Esophagus muscularis mucosa (tissue), 4 donors: Measurements from ENCODE around the gene INHBB. TPM values are rescaled to one million over a fixed set of nuclear protein-coding genes. Genes with fewer than 3 reads are reported as not detected.

Source experiments
- DNase-seq: peaks from one replicate; pipeline ENCODE4 v3.0.0-alpha.2; 2017; ENCODE audit errors: extremely low spot score
- H3K27ac ChIP-seq, 4 donors: fragments of 200-600 bp; sonication (generic); replicated peaks in 1 of 4; 1 replicate in 3 of 4; 2 replicates in 1 of 4; pipeline ENCODE4 v1.5.1; 2016 to 2019; ENCODE audit warnings: mild to moderate bottlenecking in 1 of 4
- H3K27me3 ChIP-seq, 4 donors: fragments of 200-600 bp; sonication (generic); one replicate each; pipeline versions ENCODE4 v1.5.1 to v1.6.0; 2016 to 2019
- H3K36me3 ChIP-seq, 4 donors: fragments of 200-600 bp; sonication (generic); one replicate each; pipeline ENCODE4 v1.5.1; 2016 to 2019
- H3K4me1 ChIP-seq, 4 donors: fragments of 200-600 bp; sonication (generic); one replicate each; pipeline ENCODE4 v1.5.1; 2016 to 2019
- H3K4me3 ChIP-seq, 4 donors: fragments of 200-600 bp; sonication (generic); 1 replicate in 2 of 4; 2 replicates in 2 of 4; pipeline ENCODE4 v1.5.1; 2016 to 2019; ENCODE audit warnings: mild to moderate bottlenecking in 4 of 4, moderate library complexity in 1 of 4
- H3K9me3 ChIP-seq, 4 donors: fragments of 200-600 bp; sonication (generic); 1 replicate in 3 of 4; 2 replicates in 1 of 4; pipeline ENCODE4 v1.5.1; 2016 to 2019
- EP300 ChIP-seq: sonication (generic); formaldehyde crosslinking; IDR thresholded peaks from one replicate; pipeline ENCODE4 v1.6.1; 2017; ENCODE audit warnings: antibody characterized with exemption
- POLR2A ChIP-seq: fragments of 450-650 bp; IDR thresholded peaks from one replicate; pipeline ENCODE4 v1.6.1; 2017; ENCODE audit warnings: antibody characterized with exemption, moderate library complexity, mild to moderate bottlenecking, low read depth
- POLR2AphosphoS5 ChIP-seq, 2 donors: sonication (generic); formaldehyde crosslinking; IDR thresholded peaks; one replicate each; pipeline ENCODE4 v1.6.1; 2017; ENCODE audit warnings: antibody characterized with exemption in 2 of 2
- WGBS: methylation state at CpG from one replicate; pipeline ENCODE4 v1.1.5; 2018; 5-methylcytosine and 5-hydroxymethylcytosine counted together
- intact Hi-C: fragments of 100-400 bp; cut with DNase I; formaldehyde crosslinking; loops from one replicate; pipeline ENCODE4 v1.15.1; 2023
- total RNA-seq, 4 donors: library from RNA; depleted of rRNA; stranded (reverse); fragments of >200 nt; gene quantifications; one replicate each; pipeline versions ENCODE4 v1.1.0 to v1.2.1, GENCODE V29; 2016
- TF ChIP-seq, protein P1 (sequence below), 3 experiments: fragments of 200-600 bp in 2 of 3; fragments of 450-650 bp in 1 of 3; sonication (generic) in 2 of 3; IDR thresholded peaks; one replicate each; pipeline ENCODE4 v1.5.1; 2017 to 2019; ENCODE audit warnings: antibody characterized with exemption in 3 of 3, mild to moderate bottlenecking in 2 of 3, moderate library complexity in 1 of 3

The INHBB gene
- total RNA-seq, 4 donors from 2014 or later = 1.2 to 13.9 (median 7.2) TPM

DNA sequence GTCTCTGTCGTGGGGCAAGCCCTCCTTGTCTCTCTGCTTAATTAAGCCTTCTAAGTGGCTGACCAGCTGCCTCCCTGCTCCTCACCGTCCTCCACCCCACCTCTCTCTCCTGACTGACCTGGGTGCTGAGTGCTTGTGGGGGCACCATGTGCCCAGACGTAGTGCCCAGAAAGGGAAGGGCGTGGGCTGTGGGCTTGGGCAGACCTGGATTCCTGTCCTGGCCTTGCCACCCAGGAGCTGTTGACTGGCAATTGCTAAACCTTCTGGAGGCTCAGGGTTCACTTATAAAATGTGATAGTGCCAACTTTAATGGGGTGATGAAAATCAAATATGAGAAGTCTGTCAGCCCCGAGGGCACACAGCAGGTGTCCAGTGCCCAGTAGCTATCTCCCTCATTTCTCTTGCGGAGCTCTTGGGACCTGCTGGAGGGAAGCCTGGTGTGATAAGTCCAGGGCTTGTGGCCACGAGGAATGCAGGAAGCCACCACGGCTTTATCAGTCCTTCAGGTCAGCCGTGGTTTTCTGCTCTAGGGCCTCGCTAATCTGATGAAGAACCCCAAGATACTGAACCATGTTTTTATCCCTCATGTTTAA, 22.0 kb upstream of the INHBB start:
- Histone ChIP-seq H3K4me1 (peaks cover 4 to 16% (median 11%) of the 10 kb centered on the region in 4 donors), H3K27me3 (peaks cover 0 to 4% (median 0%) of the 10 kb centered on the region in 4 donors), H3K9me3 (no peaks in the 10 kb centered on the region), H3K27ac (no peak overlapping the region), H3K4me3 (no peak overlapping the region), H3K36me3 (no peaks in the 10 kb centered on the region)
- DNase-seq = no peak
- intact Hi-C loops = no loop called here
- TF ChIP-seq POLR2AphosphoS5 (IDR thresholded peaks at IDR 0.05) (no peak), POLR2A (no peak), EP300 (no peak)
- WGBS = 93% methylated on average over 9 of the region's 10 CpGs

- H3K4me1 ChIP-seq = peaks cover 0 to 6% (median 2%) of the 10 kb centered on the region in 4 donors
- no peak overlapping the region for H3K27ac ChIP-seq
- intact Hi-C loops = no loop called here
- H3K9me3 ChIP-seq = no peaks in the 10 kb centered on the region
- peaks cover 0 to 4% (median 0%) of the 10 kb centered on the region in 4 donors for H3K27me3 ChIP-seq
- no peak for DNase-seq
- no peak overlapping the region for H3K4me3 ChIP-seq
- no peak for TF ChIP-seq EP300
- TF ChIP-seq POLR2AphosphoS5 (IDR thresholded peaks at IDR 0.05) = no peak
- no peak for TF ChIP-seq POLR2A
- TF ChIP-seq, protein P1, sequence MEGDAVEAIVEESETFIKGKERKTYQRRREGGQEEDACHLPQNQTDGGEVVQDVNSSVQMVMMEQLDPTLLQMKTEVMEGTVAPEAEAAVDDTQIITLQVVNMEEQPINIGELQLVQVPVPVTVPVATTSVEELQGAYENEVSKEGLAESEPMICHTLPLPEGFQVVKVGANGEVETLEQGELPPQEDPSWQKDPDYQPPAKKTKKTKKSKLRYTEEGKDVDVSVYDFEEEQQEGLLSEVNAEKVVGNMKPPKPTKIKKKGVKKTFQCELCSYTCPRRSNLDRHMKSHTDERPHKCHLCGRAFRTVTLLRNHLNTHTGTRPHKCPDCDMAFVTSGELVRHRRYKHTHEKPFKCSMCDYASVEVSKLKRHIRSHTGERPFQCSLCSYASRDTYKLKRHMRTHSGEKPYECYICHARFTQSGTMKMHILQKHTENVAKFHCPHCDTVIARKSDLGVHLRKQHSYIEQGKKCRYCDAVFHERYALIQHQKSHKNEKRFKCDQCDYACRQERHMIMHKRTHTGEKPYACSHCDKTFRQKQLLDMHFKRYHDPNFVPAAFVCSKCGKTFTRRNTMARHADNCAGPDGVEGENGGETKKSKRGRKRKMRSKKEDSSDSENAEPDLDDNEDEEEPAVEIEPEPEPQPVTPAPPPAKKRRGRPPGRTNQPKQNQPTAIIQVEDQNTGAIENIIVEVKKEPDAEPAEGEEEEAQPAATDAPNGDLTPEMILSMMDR (IDR thresholded peaks at IDR 0.05) = no peak
- 82% methylated on average over 2 of the region's 7 CpGs for WGBS
- no peaks in the 10 kb centered on the region for H3K36me3 ChIP-seq
Measured at GRCh38 chr2:120324933-120325332, 21.0 kb upstream of the INHBB start.

GRCh38 chr2:120326066-120326465, 19.9 kb upstream of the INHBB start:
- TF ChIP-seq EP300 (no peak), POLR2AphosphoS5 (IDR thresholded peaks at IDR 0.05) (no peak), POLR2A (no peak)
- TF ChIP-seq, protein P1 (IDR thresholded peaks at IDR 0.05) = no peak
- H3K9me3 ChIP-seq = no peaks in the 10 kb centered on the region
- intact Hi-C loops = no loop called here

GRCh38 chr2:120330946-120331822, 14.8 kb upstream of the INHBB start:
- intact Hi-C loops = no loop called here
- Histone ChIP-seq H3K27ac (no peak overlapping the region), H3K4me3 (no peak overlapping the region), H3K4me1 (no peaks in the 10 kb centered on the region), H3K9me3 (no peaks in the 10 kb centered on the region), H3K36me3 (no peaks in the 10 kb centered on the region), H3K27me3 (peaks cover 0 to 14% (median 0%) of the 10 kb centered on the region in 4 donors)
- 81% methylated on average over 21 of the region's 24 CpGs for WGBS
- no peak for DNase-seq
- no peak for TF ChIP-seq POLR2A
- no peak for TF ChIP-seq EP300
- TF ChIP-seq, protein P1 (IDR thresholded peaks at IDR 0.05) = no peak
- no peak for TF ChIP-seq POLR2AphosphoS5 (IDR thresholded peaks at IDR 0.05)

More at GRCh38 chr2:120326066-120326465, 19.9 kb upstream of the INHBB start:
- Histone ChIP-seq H3K27me3 (no peaks in the 10 kb centered on the region), H3K4me1 (peaks cover 0 to 6% (median 0%) of the 10 kb centered on the region in 4 donors), H3K36me3 (no peaks in the 10 kb centered on the region), H3K27ac (no peak overlapping the region), H3K4me3 (no peak overlapping the region)
- WGBS = 73% methylated on average over 9 of the region's 9 CpGs
- no peak for DNase-seq

DNA sequence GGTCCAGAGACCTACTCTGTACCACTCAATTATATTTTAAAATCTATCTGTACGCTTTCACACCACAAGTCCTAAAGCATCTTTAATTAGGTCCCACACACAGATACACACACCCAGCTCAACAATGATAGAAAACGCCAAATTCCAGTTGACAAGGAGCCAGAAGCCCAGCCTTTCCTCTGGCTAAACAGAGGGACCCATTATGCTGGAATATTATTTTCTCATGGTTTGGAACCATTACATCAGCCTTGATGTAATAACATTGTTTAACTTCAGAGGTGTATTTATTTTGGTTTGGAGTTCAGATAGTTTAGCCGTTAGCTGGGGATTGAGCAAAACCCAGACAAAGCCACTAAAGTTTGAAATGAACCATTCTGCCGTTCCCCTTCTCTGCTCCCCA, 14.0 kb upstream of the INHBB start:
- intact Hi-C loops = no loop called here
- 84% methylated on average over 4 of the region's 4 CpGs for WGBS

More for the DNA sequence above, 14.0 kb upstream of the INHBB start:
- Histone ChIP-seq H3K36me3 (no peaks in the 10 kb centered on the region), H3K4me1 (no peaks in the 10 kb centered on the region), H3K9me3 (no peaks in the 10 kb centered on the region), H3K27ac (no peak overlapping the region), H3K4me3 (no peak overlapping the region), H3K27me3 (peaks cover 0 to 22% (median 0%) of the 10 kb centered on the region in 4 donors)
- TF ChIP-seq, protein P1 (IDR thresholded peaks at IDR 0.05) = no peak
- TF ChIP-seq POLR2A (no peak), POLR2AphosphoS5 (IDR thresholded peaks at IDR 0.05) (no peak), EP300 (no peak)
- no peak for DNase-seq
